HL-60 (cell line): ENCODE results near the gene TIMD4.

ENCODE experiments used
- DNase-seq, 2 experiments: peaks; one replicate each; pipeline ENCODE4 v3.0.0-alpha.2; 2010 to 2020; ENCODE audit warnings: low read depth in 1 of 2, low spot score in 1 of 2
- H3K27ac ChIP-seq: fragments of 250-450 bp; sonication (Bioruptor Pico); replicated peaks from 2 replicates; pipeline ENCODE4 v1.5.1; 2020; ENCODE audit warnings: mild to moderate bottlenecking, moderate library complexity
- H3K27me3 ChIP-seq: fragments of 250-450 bp; sonication (Bioruptor Pico); 2 replicates; pipeline ENCODE4 v1.5.1; 2021; ENCODE audit warnings: mild to moderate bottlenecking, moderate library complexity; ENCODE audit not compliant: insufficient read depth, poor library complexity, severe bottlenecking
- H3K4me3 ChIP-seq: replicated peaks from 2 replicates; pipeline ENCODE4 v1.5.1; 2011; ENCODE audit warnings: mild to moderate bottlenecking, control low read depth, low read length; ENCODE audit not compliant: insufficient read depth
- GABPA ChIP-seq: IDR thresholded peaks from 2 replicates; pipeline ENCODE4 v1.6.1; 2012; ENCODE audit warnings: low read depth
- POLR2AphosphoS5 ChIP-seq: IDR thresholded peaks from 2 replicates; pipeline ENCODE4 v1.6.1; 2012; ENCODE audit warnings: low read depth
- SPI1 ChIP-seq: IDR thresholded peaks from 2 replicates; pipeline ENCODE4 v1.6.1; 2012; ENCODE audit warnings: low read depth, mild to moderate bottlenecking, borderline replicate concordance
- TF ChIP-seq, protein P1 (sequence below): IDR thresholded peaks from 2 replicates; pipeline ENCODE4 v1.6.1; 2012; ENCODE audit warnings: low read depth; ENCODE audit not compliant: insufficient replicate concordance
- TF ChIP-seq, protein P2 (sequence below): IDR thresholded peaks from one replicate; pipeline ENCODE4 v1.5.1; 2011; ENCODE audit warnings: low read length, control low read depth, inconsistent platforms; ENCODE audit not compliant: insufficient read depth

Gene TIMD4

DNA sequence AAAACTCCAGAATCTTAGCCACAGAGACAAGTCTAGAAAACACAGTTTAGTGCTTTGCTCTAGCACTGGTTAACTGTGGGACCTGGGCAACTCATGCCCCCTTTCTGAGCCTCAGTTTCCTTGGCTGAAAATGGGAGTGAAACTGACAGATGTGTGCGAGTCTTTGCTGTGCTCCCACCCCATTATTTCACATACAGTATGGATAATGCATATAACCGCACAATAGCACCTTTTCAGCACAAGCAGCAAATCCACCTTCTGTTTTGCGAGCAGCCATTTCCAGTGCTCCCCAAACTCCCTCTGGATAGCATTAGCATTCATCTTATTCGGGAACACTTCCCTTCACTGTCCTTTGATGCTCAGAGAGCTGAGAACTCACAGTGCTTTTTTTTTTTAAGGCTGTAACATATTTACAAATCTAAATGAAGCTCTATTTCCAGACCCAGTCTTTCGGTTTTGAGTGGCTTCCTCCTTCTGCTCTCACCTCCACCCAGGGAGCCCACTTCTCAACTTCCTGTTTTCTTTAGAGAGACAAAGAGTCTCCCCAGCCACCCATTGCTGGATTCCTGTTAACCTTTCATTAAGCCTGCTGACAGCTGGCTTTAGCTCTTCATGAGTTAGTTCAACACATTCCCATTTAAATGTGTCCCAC lies 49.2 kb downstream of the TIMD4 start:
- no peaks in the 10 kb centered on the region for H3K27me3 ChIP-seq
- no peak overlapping the region for H3K4me3 ChIP-seq
- TF ChIP-seq, protein P1, sequence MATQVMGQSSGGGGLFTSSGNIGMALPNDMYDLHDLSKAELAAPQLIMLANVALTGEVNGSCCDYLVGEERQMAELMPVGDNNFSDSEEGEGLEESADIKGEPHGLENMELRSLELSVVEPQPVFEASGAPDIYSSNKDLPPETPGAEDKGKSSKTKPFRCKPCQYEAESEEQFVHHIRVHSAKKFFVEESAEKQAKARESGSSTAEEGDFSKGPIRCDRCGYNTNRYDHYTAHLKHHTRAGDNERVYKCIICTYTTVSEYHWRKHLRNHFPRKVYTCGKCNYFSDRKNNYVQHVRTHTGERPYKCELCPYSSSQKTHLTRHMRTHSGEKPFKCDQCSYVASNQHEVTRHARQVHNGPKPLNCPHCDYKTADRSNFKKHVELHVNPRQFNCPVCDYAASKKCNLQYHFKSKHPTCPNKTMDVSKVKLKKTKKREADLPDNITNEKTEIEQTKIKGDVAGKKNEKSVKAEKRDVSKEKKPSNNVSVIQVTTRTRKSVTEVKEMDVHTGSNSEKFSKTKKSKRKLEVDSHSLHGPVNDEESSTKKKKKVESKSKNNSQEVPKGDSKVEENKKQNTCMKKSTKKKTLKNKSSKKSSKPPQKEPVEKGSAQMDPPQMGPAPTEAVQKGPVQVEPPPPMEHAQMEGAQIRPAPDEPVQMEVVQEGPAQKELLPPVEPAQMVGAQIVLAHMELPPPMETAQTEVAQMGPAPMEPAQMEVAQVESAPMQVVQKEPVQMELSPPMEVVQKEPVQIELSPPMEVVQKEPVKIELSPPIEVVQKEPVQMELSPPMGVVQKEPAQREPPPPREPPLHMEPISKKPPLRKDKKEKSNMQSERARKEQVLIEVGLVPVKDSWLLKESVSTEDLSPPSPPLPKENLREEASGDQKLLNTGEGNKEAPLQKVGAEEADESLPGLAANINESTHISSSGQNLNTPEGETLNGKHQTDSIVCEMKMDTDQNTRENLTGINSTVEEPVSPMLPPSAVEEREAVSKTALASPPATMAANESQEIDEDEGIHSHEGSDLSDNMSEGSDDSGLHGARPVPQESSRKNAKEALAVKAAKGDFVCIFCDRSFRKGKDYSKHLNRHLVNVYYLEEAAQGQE = no peak
- TF ChIP-seq, protein P2, sequence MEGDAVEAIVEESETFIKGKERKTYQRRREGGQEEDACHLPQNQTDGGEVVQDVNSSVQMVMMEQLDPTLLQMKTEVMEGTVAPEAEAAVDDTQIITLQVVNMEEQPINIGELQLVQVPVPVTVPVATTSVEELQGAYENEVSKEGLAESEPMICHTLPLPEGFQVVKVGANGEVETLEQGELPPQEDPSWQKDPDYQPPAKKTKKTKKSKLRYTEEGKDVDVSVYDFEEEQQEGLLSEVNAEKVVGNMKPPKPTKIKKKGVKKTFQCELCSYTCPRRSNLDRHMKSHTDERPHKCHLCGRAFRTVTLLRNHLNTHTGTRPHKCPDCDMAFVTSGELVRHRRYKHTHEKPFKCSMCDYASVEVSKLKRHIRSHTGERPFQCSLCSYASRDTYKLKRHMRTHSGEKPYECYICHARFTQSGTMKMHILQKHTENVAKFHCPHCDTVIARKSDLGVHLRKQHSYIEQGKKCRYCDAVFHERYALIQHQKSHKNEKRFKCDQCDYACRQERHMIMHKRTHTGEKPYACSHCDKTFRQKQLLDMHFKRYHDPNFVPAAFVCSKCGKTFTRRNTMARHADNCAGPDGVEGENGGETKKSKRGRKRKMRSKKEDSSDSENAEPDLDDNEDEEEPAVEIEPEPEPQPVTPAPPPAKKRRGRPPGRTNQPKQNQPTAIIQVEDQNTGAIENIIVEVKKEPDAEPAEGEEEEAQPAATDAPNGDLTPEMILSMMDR = no peak
- TF ChIP-seq SPI1 (peak; percentile 63; the same call in 1 of the 2 replicates), POLR2AphosphoS5 (no peak), GABPA (no peak)
- peak in 1 of 2 experiments; percentile 60 for DNase-seq
- no peak overlapping the region for H3K27ac ChIP-seq

DNA sequence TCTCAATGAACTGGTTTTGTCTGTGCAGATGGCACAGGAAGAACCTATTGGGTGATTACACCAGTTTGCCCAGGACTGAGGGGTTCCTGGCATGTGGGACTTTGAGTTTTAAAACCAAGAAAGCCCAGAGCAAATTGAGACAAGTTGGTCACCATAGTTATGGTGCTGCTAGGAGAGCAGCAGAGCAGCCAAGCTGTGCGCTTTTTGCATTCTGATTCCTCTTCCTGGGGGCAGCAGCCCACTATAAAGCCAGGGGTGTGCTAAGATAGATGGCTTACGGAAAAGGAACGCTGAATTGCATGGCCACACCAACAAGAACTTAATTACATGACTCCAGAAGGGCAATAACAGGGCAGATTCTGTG lies 49.7 kb downstream of the TIMD4 start:
- no peak overlapping the region for H3K4me3 ChIP-seq
- no peaks in the 10 kb centered on the region for H3K27me3 ChIP-seq
- TF ChIP-seq POLR2AphosphoS5 = no peak
- TF ChIP-seq GABPA = no peak
- TF ChIP-seq, protein P2 = no peak
- TF ChIP-seq SPI1 = no peak
- TF ChIP-seq, protein P1 = no peak
- no peak for DNase-seq
- no peak overlapping the region for H3K27ac ChIP-seq

DNA sequence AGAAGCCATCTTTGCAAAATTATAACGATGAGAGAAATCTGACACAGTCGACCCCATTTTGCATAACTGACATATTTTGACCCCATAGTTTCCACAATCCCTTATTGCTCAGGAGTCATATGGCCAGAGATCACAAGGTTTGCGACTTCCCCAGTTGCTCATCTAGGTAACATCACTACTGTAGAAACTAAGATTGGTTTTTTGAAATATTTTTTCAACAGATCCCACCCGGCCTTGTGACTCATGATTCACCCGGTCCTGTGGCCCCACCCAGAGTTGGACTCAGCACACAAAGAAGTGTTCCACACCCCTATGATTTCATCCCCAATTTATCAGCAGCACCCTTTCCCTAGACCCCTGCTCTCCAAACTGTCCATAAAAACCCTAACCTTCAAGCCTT lies 50.2 kb downstream of the TIMD4 start:
- no peak for DNase-seq
- TF ChIP-seq, protein P1 = no peak
- TF ChIP-seq POLR2AphosphoS5 (no peak), SPI1 (no peak), GABPA (no peak)
- TF ChIP-seq, protein P2 = no peak
- H3K4me3 ChIP-seq = no peak overlapping the region
- no peaks in the 10 kb centered on the region for H3K27me3 ChIP-seq
- H3K27ac ChIP-seq = no peak overlapping the region
